GM21381 (cell line): ENCODE results near the gene RCOR1.
"Not testable (repeated sequence)": the region's sequence is repeated elsewhere in the genome, so short reads cannot be mapped to it uniquely, and the experiment has no call there.

Experiments used
- ATAC-seq: cut with Tn5 transposase; IDR thresholded peaks from one replicate; pipeline ENCODE4 v1.9.1; 2021; ENCODE audit warnings: mild to moderate bottlenecking, moderate library complexity; ENCODE audit not compliant: unreplicated experiment

RCOR1 gene

GRCh38 chr14:102738373-102739189 is 146.1 kb downstream of the RCOR1 start:
- ATAC-seq, result no peak

DNA sequence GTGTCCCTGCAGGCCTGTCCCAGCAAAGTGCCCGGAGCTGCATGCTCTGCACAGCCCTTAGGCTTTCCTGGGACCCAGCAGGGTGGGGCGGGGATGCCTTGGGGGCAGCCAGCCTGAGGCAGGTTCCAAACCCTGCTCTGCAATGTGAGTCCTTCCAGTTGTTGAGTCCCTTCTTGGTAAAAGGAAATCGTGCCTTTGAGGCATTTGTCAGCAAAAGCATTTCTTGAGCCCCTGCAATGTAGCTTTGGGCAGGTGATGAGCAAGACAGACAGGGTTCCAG is 146.7 kb downstream of the RCOR1 start:
- no peak for ATAC-seq

- ATAC-seq, result no peak
Measured at GRCh38 chr14:102746634-102747438, 154.4 kb downstream of the RCOR1 start.

DNA sequence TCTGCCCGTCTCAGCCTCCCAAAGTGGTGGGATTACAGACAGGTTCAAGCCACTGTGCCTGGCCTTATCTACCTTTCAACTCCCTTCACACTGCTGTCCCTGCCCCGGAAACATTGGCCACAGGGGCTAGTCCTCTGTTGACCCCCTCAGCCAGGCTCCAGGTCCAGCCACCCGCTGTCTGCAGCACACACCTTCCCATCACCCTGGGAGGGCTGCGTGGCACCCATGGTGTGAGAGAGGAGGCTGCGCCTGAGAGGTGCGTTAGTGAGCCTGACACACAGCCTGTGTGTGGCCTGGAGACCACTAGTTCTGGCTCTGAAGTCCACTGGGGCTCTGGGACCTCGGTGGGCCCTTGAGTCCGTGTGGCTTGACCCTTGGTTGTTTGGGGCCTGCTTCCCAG is 156.4 kb downstream of the RCOR1 start:
- no peak for ATAC-seq

GRCh38 chr14:102749393-102750305 is 157.2 kb downstream of the RCOR1 start:
- ATAC-seq, result no peak

GRCh38 chr14:102750376-102750775 is 157.9 kb downstream of the RCOR1 start:
- no peak for ATAC-seq

- no peak for ATAC-seq
Measured at GRCh38 chr14:102751088-102751487, 158.6 kb downstream of the RCOR1 start.

GRCh38 chr14:102752239-102752847 is 159.9 kb downstream of the RCOR1 start:
- no peak for ATAC-seq

GRCh38 chr14:102754370-102755262 is 162.2 kb downstream of the RCOR1 start:
- peak; percentile 50 for ATAC-seq

DNA sequence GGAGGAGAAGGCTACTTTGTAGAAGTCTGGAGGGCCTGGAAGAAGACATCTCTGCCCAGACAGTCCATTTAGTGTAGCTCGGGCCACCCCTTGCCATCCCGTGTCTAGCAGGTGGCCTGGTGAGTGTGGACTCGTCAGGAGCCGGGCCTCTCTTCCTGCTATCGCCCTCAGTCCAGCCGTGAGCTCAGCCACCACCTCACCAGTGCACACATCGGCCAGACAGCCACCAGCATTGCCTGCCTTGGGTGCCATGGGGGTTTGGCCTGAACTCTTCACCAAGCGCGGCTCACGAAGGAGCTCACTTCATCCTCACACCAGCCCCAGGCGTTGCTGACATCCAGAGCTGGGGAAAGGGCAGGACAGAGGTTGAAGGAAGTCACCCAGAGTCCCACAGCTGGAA is 165.2 kb downstream of the RCOR1 start:
- ATAC-seq, result no peak

- ATAC-seq, result no peak
Measured at GRCh38 chr14:102758087-102758486, 165.6 kb downstream of the RCOR1 start.

GRCh38 chr14:102759456-102760187 is 167.2 kb downstream of the RCOR1 start:
- no peak for ATAC-seq

- ATAC-seq, result no peak
Measured at GRCh38 chr14:102760496-102761193, 168.2 kb downstream of the RCOR1 start.

DNA sequence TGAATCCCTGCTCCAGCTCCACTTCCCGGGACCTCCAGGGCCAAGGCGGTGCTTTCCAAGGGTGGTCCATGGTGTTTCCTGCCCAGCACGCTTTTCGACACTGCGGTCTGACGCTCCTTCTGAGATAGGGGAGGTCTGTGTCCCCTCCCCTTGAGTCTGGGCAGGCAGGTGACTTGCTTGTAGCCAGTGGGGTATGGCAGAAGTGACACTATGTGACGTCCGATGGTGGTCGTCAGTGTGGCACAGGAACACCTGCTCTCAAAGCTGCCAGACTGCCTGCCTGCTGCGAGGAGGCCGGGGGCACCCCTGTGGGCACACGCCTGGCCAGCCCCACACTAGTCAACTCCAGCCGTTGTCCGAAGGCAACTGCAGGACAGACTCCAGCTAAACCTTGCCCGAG is 168.8 kb downstream of the RCOR1 start:
- no peak for ATAC-seq

- peak; percentile 60 for ATAC-seq
Measured at GRCh38 chr14:102764220-102764671, 171.8 kb downstream of the RCOR1 start.

DNA sequence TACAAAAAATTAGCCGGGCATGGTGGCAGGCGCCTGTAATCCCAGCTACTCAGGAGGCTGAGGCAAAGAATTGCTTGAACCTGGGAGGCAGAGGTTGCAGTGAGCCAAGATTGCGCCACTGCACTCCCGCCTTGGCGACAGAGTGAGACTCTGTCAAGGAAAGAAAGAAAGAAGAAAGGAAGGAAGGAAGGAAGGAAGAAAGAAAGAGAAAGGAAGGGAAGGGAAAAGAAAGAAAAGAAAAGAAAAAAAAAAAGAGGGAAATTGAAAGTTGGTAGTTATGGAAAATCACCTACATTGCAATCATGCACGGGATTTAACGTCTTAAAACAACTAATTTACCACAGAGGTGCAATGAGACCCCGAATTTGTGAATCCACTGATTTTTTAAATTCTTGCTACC is 173.3 kb downstream of the RCOR1 start:
- ATAC-seq, result not testable (repeated sequence)

- peak; percentile 35 for ATAC-seq
Measured at GRCh38 chr14:102768223-102769048, 176.0 kb downstream of the RCOR1 start.

DNA sequence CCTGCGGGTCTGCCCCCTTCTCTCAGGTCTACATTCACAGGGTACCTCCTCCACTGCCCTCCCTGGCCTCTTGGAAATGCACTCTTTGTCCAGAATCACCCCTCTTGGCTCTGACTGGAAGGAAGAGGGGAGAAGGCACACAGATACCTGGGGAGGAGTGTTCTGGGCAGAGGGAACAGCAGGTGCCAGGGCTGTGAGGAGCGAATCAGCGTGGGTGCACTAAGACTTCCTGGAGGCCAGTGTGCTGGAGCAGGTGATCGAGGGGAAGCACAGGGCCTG is 176.5 kb downstream of the RCOR1 start:
- ATAC-seq, result no peak
